ENCODE results near the gene TGFA. TPM values are rescaled to one million over a fixed set of nuclear protein-coding genes. Genes with fewer than 3 reads are reported as not detected.

TGFA gene
- 0.32 and 2.7 TPM in 2 replicates for total RNA-seq

DNA sequence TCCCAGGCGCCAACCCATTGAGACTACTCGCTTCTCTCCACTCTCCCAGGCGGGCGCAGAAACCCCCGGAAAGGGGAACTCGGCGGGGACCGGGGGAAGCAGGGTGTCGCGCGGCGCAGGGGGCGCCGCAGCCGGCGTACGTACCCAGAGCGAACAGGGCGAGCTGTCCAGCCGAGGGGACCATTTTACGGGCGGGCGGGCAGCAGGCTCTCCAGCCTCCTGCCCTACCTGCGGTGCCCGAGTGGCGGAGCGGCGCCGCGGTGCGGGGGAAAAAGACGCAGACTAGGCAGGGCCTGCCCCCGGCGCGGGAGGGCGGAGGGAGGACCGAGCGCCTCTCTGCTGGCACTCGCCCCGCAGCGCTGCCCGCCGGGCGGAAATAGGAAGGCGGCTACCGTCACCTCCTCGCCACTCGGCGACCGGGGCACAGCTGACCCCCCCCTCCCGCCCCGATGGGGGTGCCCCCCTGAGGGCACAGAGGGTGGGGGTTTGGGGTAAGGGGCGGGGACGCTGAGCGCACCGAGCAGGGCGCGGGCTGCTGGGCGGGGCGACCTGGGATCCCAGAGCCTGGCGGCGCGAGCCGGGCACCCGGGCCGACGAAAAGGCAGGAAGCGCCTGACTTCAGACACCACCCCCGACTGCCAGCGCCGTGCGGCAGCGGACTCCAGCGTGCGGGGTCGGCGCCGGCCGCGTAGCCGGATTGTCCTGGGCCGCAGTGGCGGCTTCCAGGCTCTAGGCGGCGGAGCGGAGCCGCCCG, at the start of gene TGFA:
Gene TGFA, minus strand, starts transcription at position 243 of the 754 bp plus-strand sequence. Its CDS starts 59 bp downstream, at position 184.

Other genes with a start within 250 kb of the TGFA start
- gene ADD2, start 214.4 kb upstream of the TGFA start, total RNA-seq: 0.88 and 1.4 TPM in 2 replicates
- gene FIGLA, start 236.8 kb upstream of the TGFA start, total RNA-seq: not detected in 2 replicates